Stimulated activated CD8-positive, alpha-beta memory T cell treated with anti-CD3 and anti-CD28 coated beads, Interleukin-15, amount 100 ng/mL, for 24 hours (primary cell): Measurements from ENCODE around the gene CRIP2.

ENCODE experiments used
- DNase-seq: peaks from one replicate; pipeline ENCODE4 v3.0.0-alpha.2; 2020; ENCODE audit warnings: low read depth

Gene CRIP2

GRCh38 chr14:105527826-105528585 lies 53.4 kb downstream of the CRIP2 start:
- DNase-seq = peak; percentile 72

- no peak for DNase-seq
Observed at GRCh38 chr14:105528586-105529318, 54.1 kb downstream of the CRIP2 start.

GRCh38 chr14:105529319-105529568 lies 54.6 kb downstream of the CRIP2 start:
- no peak for DNase-seq
